Measurements from ENCODE around the gene TRIM3. TPM values are rescaled to one million over a fixed set of nuclear protein-coding genes. Genes with fewer than 3 reads are reported as not detected.
A peak's percentile ranks its signal among the peaks of the same experiment; 100 is the strongest.

Gene TRIM3
- total RNA-seq, 1 donor from 2014 or later, result 6.8 TPM

DNA sequence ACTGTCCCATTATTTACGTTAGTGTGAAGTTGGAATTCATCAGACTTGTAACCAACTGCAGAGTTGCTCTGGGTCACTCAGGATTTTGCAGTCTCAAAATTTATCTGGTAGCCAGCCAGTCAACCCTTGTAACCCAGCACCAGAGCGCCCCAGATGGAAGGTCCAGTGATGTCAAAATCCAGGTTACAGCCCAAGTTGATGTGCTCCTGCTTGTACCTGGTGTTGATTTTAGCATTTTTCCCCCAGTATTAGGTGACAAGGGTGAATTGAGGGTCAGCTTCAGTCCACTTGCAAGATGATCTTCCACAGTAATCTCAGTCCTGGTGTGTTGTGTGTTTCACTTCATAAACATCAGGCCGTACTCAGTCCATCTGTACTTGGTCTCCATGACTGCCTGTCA is 15.1 kb upstream of the TRIM3 start:
- H3K4me3 Mint-ChIP-seq (ENCODE audit: low read depth), result no peak overlapping the region
- no peaks in the 10 kb centered on the region for H3K27me3 Mint-ChIP-seq (ENCODE audit: low read depth)
- no peak for DNase-seq (ENCODE audit: low spot score)
- no peaks in the 10 kb centered on the region for H3K9me3 Mint-ChIP-seq
- H3K27ac Mint-ChIP-seq, result no peak overlapping the region
- intact Hi-C loops (cut with micrococcal nuclease), result no loop called here
- peaks cover 35% of the 10 kb centered on the region for H3K36me3 Mint-ChIP-seq (ENCODE audit: low read depth)
- H3K4me1 Mint-ChIP-seq (ENCODE audit: low read depth), result no peaks in the 10 kb centered on the region

GRCh38 chr11:6488342-6488741 is 14.6 kb upstream of the TRIM3 start:
- DNase-seq (ENCODE audit: low spot score), result no peak
- Mint-ChIP-seq H3K27me3 (ENCODE audit: low read depth) (no peaks in the 10 kb centered on the region), H3K9me3 (no peaks in the 10 kb centered on the region), H3K27ac (no peak overlapping the region), H3K36me3 (ENCODE audit: low read depth) (peaks cover 38% of the 10 kb centered on the region), H3K4me1 (ENCODE audit: low read depth) (peaks cover 3% of the 10 kb centered on the region), H3K4me3 (ENCODE audit: low read depth) (no peak overlapping the region)
- intact Hi-C loops (cut with micrococcal nuclease), result no loop called here

DNA sequence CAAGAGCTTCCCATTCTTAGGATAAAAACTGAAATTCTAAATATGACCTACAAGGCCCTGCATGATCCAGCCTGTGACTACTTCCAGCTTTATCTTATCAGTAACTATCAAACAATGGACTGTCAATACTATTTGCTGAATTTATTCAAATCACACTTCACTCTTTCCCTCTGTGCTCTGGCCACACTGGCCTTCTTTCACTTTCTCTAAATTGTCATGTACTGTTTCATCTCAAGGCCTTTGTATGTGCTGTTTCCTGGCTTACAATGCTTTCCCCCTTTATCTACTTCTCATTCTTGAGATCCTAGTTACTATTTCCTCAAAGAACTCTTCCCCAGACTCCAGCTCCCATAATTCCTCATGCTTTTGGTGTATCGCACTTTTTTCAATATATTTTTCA is 13.2 kb upstream of the TRIM3 start:
- Mint-ChIP-seq H3K36me3 (ENCODE audit: low read depth) (peaks cover 41% of the 10 kb centered on the region), H3K27me3 (ENCODE audit: low read depth) (no peaks in the 10 kb centered on the region), H3K4me3 (ENCODE audit: low read depth) (no peak overlapping the region), H3K4me1 (ENCODE audit: low read depth) (peaks cover 12% of the 10 kb centered on the region), H3K9me3 (no peaks in the 10 kb centered on the region), H3K27ac (no peak overlapping the region)
- DNase-seq (ENCODE audit: low spot score), result no peak
- intact Hi-C loops (cut with micrococcal nuclease), result no loop called here

DNA sequence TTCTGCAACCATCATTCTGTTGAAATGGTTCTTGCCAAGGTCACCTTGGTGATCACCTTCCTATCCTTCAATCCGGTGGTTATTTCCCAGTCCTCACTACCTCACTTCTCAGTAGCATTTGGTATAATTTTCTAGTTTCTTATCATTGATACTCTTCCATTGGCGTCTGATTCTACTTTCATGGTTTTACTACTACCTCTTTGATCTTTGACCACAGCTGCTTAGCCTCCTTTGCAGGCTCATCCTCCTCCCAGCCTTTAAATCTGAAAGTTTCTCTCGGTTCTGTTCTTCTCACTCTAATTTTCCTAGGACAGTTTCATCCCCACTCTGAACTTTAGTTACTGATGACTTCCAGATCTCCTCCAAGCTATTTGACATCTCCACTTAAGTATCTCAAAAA is 12.5 kb upstream of the TRIM3 start:
- Mint-ChIP-seq H3K4me1 (ENCODE audit: low read depth) (peaks cover 12% of the 10 kb centered on the region), H3K27ac (no peak overlapping the region), H3K9me3 (no peaks in the 10 kb centered on the region), H3K27me3 (ENCODE audit: low read depth) (no peaks in the 10 kb centered on the region), H3K36me3 (ENCODE audit: low read depth) (peaks cover 38% of the 10 kb centered on the region), H3K4me3 (ENCODE audit: low read depth) (no peak overlapping the region)
- DNase-seq (ENCODE audit: low spot score), result no peak
- intact Hi-C loops (cut with micrococcal nuclease), result no loop called here

DNA sequence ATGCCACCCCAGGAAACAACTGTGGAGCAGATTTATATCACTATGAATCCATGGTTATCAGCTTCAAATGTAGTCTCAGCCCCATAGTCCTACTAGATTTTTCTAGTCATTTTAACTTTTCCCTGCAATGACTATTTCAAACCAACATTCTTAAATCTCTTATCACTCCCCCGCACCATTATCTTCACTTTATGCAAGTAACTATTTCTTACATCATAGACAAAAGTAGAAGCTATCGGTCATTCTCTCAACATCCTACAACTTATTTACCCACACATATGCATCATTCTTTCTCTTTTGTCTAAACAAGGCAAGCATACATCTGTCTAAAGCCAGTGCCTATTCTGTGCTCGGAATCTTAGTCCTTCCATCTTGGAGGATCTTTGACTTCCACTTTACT is 11.9 kb upstream of the TRIM3 start:
- Mint-ChIP-seq H3K27me3 (ENCODE audit: low read depth) (no peaks in the 10 kb centered on the region), H3K36me3 (ENCODE audit: low read depth) (peaks cover 38% of the 10 kb centered on the region), H3K4me1 (ENCODE audit: low read depth) (peaks cover 13% of the 10 kb centered on the region), H3K4me3 (ENCODE audit: low read depth) (no peak overlapping the region), H3K9me3 (no peaks in the 10 kb centered on the region), H3K27ac (no peak overlapping the region)
- intact Hi-C loops (cut with micrococcal nuclease), result no loop called here
- no peak for DNase-seq (ENCODE audit: low spot score)

GRCh38 chr11:6483015-6483414 is 9.3 kb upstream of the TRIM3 start:
- peak overlapping the region; percentile 88 for H3K4me3 Mint-ChIP-seq (ENCODE audit: low read depth)
- H3K27me3 Mint-ChIP-seq (ENCODE audit: low read depth), result no peaks in the 10 kb centered on the region
- intact Hi-C loops (cut with micrococcal nuclease), result loop anchor here (5.0 kb wide), 1 partner anchor 39 kb away; no protein-coding TSS in a partner anchor
- peaks cover 32% of the 10 kb centered on the region for H3K36me3 Mint-ChIP-seq (ENCODE audit: low read depth)
- no peak for DNase-seq (ENCODE audit: low spot score)
- peak overlapping the region; percentile 93 for H3K27ac Mint-ChIP-seq
- peaks cover 25% of the 10 kb centered on the region for H3K4me1 Mint-ChIP-seq (ENCODE audit: low read depth)
- no peaks in the 10 kb centered on the region for H3K9me3 Mint-ChIP-seq

GRCh38 chr11:6482441-6482840 is 8.7 kb upstream of the TRIM3 start:
- H3K4me1 Mint-ChIP-seq (ENCODE audit: low read depth), result peaks cover 25% of the 10 kb centered on the region
- peak overlapping the region; percentile 88 for H3K4me3 Mint-ChIP-seq (ENCODE audit: low read depth)
- no peaks in the 10 kb centered on the region for H3K27me3 Mint-ChIP-seq (ENCODE audit: low read depth)
- no peaks in the 10 kb centered on the region for H3K9me3 Mint-ChIP-seq
- H3K27ac Mint-ChIP-seq, result peak overlapping the region; percentile 93
- intact Hi-C loops (cut with micrococcal nuclease), result loop anchor here (5.0 kb wide), 1 partner anchor 40 kb away; no protein-coding TSS in a partner anchor
- peaks cover 35% of the 10 kb centered on the region for H3K36me3 Mint-ChIP-seq (ENCODE audit: low read depth)
- no peak for DNase-seq (ENCODE audit: low spot score)

DNA sequence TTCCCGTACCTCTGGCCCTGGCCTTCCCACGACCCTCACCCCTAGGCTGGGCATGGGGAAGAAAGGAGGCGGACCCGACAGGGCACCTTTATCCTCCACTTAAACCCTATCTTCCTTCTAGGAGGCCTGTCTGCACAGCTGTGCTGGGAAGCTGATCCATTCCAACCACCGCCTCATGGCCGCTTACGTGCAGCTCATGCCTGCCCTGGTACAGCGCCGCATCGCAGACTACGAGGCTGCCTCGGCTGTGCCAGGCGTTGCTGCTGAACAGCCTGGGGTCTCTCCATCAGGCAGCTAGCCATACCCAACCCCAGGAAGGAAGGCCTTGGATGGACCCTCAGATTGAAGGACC is 8.2 kb upstream of the TRIM3 start:
- Mint-ChIP-seq H3K27me3 (ENCODE audit: low read depth) (no peaks in the 10 kb centered on the region), H3K36me3 (ENCODE audit: low read depth) (peaks cover 40% of the 10 kb centered on the region), H3K9me3 (no peaks in the 10 kb centered on the region), H3K27ac (peak overlapping the region; percentile 93), H3K4me3 (ENCODE audit: low read depth) (peak overlapping the region; percentile 88), H3K4me1 (ENCODE audit: low read depth) (peaks cover 25% of the 10 kb centered on the region)
- intact Hi-C loops (cut with micrococcal nuclease), result loop anchor here (1.0 to 5.0 kb wide), 8 partner anchors 23 to 247 kb away; partner anchors contain the start of genes FHIP1B, ILK, MRPL17 and RRP8
- DNase-seq (ENCODE audit: low spot score), result no peak

DNA sequence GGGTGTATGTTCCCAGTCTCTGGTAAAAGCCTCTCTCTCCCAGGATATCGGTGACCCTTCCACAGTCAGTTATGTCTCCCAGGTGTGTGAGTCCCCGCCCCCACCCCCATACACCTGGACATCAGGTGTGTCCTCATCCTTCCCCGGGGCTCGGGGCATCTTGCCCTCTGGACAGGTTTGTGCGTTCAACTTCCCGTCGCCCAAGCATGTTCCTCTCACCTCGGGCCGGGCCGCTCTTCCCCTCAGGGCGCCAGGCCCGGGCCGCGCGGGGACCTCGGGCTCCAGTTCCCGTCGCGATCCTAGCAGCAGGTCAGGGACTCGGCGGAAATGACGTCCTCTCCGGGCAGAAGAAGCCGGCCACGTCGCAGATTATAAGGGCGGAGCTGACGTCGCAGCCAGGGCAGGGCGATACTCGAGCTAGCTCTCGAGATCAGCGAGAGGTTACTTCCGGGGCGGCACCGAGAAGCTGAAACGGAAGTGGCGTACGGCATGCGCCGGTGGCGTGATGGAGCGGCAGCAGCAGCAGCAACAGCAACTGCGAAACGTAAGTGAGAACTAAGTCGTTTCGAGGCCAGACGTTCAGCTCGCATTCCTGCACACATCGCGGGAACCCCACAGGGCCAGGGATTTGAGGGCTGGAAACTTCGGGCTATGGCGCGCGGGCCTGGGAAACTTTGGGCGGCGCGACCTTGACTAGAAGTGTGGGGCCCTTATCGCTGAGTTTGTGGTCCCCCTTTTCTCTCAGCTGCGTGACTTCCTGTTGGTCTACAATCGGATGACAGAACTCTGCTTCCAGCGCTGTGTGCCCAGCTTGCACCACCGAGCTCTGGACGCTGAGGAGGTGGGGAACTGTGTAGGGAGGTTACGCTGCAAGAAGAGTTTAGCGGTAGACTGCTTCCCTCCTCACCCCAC is 7.5 kb upstream of the TRIM3 start, which contains the start of the genes ARFIP2 and TIMM10B:
Gene ARFIP2, minus strand, starts transcription at position 320 of the 912 bp plus-strand sequence. CDS start 910 bp downstream, outside the sequence.
Gene TIMM10B, plus strand, starts transcription at position 490 of the 912 bp plus-strand sequence. Its CDS starts 16 bp downstream, at position 506.
- H3K4me3 Mint-ChIP-seq (ENCODE audit: low read depth), result peak within 1 kb of the TSS; percentile 88
- H3K9me3 Mint-ChIP-seq, result no peaks in the 10 kb centered on the region
- peaks cover 43% of the 10 kb centered on the region for H3K36me3 Mint-ChIP-seq (ENCODE audit: low read depth)
- peak within 1 kb of the TSS; percentile 93 for H3K27ac Mint-ChIP-seq
- peaks cover 25% of the 10 kb centered on the region for H3K4me1 Mint-ChIP-seq (ENCODE audit: low read depth)
- intact Hi-C loops (cut with micrococcal nuclease), result loop anchor here (1.0 to 5.0 kb wide), 8 partner anchors 24 to 246 kb away; partner anchors contain the start of genes FHIP1B, ILK, MRPL17 and RRP8
- no peaks in the 10 kb centered on the region for H3K27me3 Mint-ChIP-seq (ENCODE audit: low read depth)
- peak; percentile 97 for DNase-seq (ENCODE audit: low spot score)

GRCh38 chr11:6480299-6480914 is 6.7 kb upstream of the TRIM3 start:
- H3K4me1 Mint-ChIP-seq (ENCODE audit: low read depth), result peaks cover 25% of the 10 kb centered on the region
- no peaks in the 10 kb centered on the region for H3K9me3 Mint-ChIP-seq
- H3K36me3 Mint-ChIP-seq (ENCODE audit: low read depth), result peaks cover 43% of the 10 kb centered on the region
- peak overlapping the region; percentile 93 for H3K27ac Mint-ChIP-seq
- no peak for DNase-seq (ENCODE audit: low spot score)
- no peaks in the 10 kb centered on the region for H3K27me3 Mint-ChIP-seq (ENCODE audit: low read depth)
- intact Hi-C loops (cut with micrococcal nuclease), result loop anchor here (2.0 to 5.0 kb wide), 4 partner anchors 24 to 246 kb away; partner anchors contain the start of gene FHIP1B
- H3K4me3 Mint-ChIP-seq (ENCODE audit: low read depth), result peak overlapping the region; percentile 88

DNA sequence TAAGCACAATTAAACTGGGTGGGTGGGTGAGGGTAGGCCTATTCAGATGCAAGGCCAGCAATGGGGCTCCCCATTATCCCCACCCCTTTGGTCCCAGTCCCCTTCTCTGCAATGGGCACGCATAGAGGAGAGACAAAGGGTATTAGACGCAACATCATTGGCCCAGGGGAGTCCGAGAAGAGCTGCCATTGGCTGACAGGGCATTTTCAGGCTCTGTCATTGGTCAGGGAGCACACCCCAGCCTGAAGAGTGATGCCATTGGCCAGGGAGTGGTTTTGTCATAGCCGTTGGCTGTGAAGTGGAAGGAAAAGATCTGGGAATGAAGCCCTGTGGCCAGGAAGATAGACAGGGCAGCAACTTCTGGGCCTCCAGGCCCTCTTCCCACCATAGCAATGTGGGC is 2.8 kb upstream of the TRIM3 start:
- Mint-ChIP-seq H3K9me3 (no peaks in the 10 kb centered on the region), H3K36me3 (ENCODE audit: low read depth) (peaks cover 24% of the 10 kb centered on the region), H3K4me3 (ENCODE audit: low read depth) (no peak overlapping the region), H3K27me3 (ENCODE audit: low read depth) (peaks cover 6% of the 10 kb centered on the region), H3K27ac (no peak overlapping the region), H3K4me1 (ENCODE audit: low read depth) (peaks cover 24% of the 10 kb centered on the region)
- no peak for DNase-seq (ENCODE audit: low spot score)
- intact Hi-C loops (cut with micrococcal nuclease), result no loop called here

DNA sequence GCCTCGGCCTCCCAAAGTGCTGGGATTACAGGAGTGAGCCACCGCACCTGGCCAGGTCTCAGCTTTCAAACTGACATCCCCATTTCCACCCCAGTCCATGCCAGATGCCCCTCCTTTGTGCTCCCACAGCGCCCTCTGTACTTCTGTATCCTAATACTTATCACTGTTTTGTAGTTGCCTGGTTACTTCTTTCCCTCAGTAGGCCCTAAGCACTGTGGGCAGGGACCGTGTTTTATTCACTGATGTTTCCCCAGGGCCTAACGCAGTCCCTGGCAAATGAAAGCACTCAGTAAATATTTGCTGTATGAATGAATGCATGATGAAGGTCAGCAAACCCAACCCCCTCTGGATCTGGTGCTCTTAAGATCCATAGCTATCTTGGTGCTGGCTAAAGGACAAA is 2.2 kb upstream of the TRIM3 start:
- no peaks in the 10 kb centered on the region for H3K9me3 Mint-ChIP-seq
- intact Hi-C loops (cut with micrococcal nuclease), result no loop called here

More for the DNA sequence above, 2.2 kb upstream of the TRIM3 start:
- peaks cover 8% of the 10 kb centered on the region for H3K27me3 Mint-ChIP-seq (ENCODE audit: low read depth)
- H3K36me3 Mint-ChIP-seq (ENCODE audit: low read depth), result peaks cover 24% of the 10 kb centered on the region
- DNase-seq (ENCODE audit: low spot score), result no peak
- H3K27ac Mint-ChIP-seq, result no peak overlapping the region
- no peak overlapping the region for H3K4me3 Mint-ChIP-seq (ENCODE audit: low read depth)
- peaks cover 26% of the 10 kb centered on the region for H3K4me1 Mint-ChIP-seq (ENCODE audit: low read depth)

Measured in activated T-helper 2 cell treated with anti-CD3 and anti-CD28 coated beads, Interferon-gamma antibody, Interleukin-2, Interleukin-4, amounts not matched to agents 10 μg/mL and 5 μg/mL and 100 μg/mL, durations not matched to agents 14 hours and 24 hours and 36 hours (primary cell).